ENCODE results near the gene ARVCF. TPM values are rescaled to one million over a fixed set of nuclear protein-coding genes. Genes with fewer than 3 reads are reported as not detected.

ARVCF gene
- polyA plus RNA-seq, 1 donor from 2014 or later = 112 TPM

DNA sequence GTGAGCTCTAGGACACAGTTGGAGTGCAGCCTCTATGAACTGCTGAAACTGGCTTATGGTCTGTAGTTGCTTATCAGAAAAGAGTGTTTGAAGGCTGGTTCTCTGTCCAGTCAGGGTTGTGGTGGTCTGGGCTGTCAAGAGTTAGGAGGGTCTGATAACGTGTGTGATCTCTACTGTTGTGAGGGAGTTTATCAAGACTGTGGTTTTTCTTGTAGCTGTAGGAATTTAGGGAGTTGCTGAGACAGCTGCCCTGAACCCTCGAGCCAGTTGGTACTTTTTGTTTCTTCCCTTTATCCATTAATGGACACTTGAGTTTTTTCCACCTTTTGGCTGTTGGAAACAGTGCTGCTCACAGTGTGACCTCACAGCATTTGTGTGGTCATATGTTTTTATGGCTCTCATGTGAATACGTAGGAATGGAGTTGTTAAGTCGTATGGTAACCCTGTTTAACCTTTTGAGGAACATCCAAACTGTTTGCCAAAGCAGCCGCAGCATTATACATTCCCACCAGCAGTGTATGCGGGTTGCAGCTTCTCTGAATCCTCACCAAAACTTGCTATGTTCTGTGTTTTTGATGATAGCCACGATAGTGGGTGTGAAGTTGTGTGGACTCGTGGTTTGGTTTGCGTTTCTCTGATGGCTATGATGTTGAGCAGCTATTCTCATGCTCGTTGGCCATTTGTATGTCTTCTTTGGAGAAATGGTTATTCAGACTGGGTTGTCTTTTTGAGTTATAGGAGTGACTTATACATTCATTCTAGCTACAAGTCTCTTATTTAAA, 42.6 kb upstream of the ARVCF start:
- Histone ChIP-seq H3K9me2 (ENCODE audit: insufficient read depth, low read length) (no peaks in the 10 kb centered on the region), H3K27me3 (ENCODE audit: insufficient read depth, low read depth, low read length) (no peaks in the 10 kb centered on the region), H3K4me2 (ENCODE audit: low read length) (no peak overlapping the region), H3F3A (ENCODE audit: insufficient read depth, low read length, poor library complexity, severe bottlenecking) (no peaks in the 10 kb centered on the region), H3K9me3 (ENCODE audit: low read length) (no peaks in the 10 kb centered on the region), H3K79me2 (replicated peaks; ENCODE audit: insufficient read depth, low read length) (no peaks in the 10 kb centered on the region), H2AFZ (ENCODE audit: low read depth, low read length) (no peak overlapping the region), H3K4me3 (ENCODE audit: low read length) (no peak overlapping the region), H3K9ac (ENCODE audit: low read length) (no peak overlapping the region), H4K20me1 (ENCODE audit: insufficient read depth) (no peaks in the 10 kb centered on the region), H3K36me3 (ENCODE audit: insufficient read depth, low read length) (no peaks in the 10 kb centered on the region), H3K27ac (ENCODE audit: low read length) (no peak overlapping the region)
- TF ChIP-seq, protein P1, sequence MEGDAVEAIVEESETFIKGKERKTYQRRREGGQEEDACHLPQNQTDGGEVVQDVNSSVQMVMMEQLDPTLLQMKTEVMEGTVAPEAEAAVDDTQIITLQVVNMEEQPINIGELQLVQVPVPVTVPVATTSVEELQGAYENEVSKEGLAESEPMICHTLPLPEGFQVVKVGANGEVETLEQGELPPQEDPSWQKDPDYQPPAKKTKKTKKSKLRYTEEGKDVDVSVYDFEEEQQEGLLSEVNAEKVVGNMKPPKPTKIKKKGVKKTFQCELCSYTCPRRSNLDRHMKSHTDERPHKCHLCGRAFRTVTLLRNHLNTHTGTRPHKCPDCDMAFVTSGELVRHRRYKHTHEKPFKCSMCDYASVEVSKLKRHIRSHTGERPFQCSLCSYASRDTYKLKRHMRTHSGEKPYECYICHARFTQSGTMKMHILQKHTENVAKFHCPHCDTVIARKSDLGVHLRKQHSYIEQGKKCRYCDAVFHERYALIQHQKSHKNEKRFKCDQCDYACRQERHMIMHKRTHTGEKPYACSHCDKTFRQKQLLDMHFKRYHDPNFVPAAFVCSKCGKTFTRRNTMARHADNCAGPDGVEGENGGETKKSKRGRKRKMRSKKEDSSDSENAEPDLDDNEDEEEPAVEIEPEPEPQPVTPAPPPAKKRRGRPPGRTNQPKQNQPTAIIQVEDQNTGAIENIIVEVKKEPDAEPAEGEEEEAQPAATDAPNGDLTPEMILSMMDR (IDR thresholded peaks at IDR 0.05; ENCODE audit: poor library complexity, severe bottlenecking) = no peak
- TF ChIP-seq POLR2AphosphoS5 (IDR thresholded peaks at IDR 0.05) (no peak), MXI1 (conservative IDR thresholded peaks at IDR 0.05; ENCODE audit: poor library complexity, severe bottlenecking) (no peak)

DNA sequence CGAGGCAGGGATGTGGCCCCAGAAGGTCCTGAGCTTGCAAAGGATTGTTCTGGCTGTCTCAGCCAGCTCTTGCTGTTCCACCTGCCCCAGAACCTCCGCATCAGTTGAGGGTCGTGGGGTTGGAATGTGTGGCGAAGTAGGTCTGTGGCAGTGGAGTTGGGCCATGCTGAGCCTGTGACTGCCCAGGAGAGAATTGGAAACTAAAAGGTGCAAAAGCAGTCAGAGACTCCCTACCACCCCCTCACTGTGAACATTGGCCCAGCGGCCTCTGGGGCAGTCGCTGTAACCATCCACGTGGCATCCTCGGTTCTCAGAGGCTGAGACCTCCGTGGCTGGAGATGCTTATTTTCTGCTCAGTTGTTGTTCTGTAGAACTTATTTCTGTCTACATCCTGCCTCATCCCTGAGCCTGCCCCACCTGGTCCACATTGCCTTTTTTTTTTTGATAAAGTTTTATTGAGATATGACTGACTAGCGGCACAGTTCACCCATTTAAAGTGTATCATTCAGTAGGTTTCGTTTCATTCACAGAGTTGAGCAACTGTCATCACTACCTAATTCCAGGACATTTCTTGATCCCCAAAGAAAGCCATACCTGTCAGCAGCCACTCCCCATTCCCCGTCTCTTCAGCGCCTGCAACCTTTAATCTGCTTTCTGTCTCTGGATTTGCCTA, 41.1 kb upstream of the ARVCF start:
- H3F3A ChIP-seq (ENCODE audit: insufficient read depth, low read length, poor library complexity, severe bottlenecking) = no peaks in the 10 kb centered on the region
- H3K36me3 ChIP-seq (ENCODE audit: insufficient read depth, low read length) = no peaks in the 10 kb centered on the region
- no peak overlapping the region for H2AFZ ChIP-seq (ENCODE audit: low read depth, low read length)
- H4K20me1 ChIP-seq (ENCODE audit: insufficient read depth) = no peaks in the 10 kb centered on the region
- no peak overlapping the region for H3K9ac ChIP-seq (ENCODE audit: low read length)
- H3K9me2 ChIP-seq (ENCODE audit: insufficient read depth, low read length) = no peaks in the 10 kb centered on the region
- H3K9me3 ChIP-seq (ENCODE audit: low read length) = no peaks in the 10 kb centered on the region
- H3K27ac ChIP-seq (ENCODE audit: low read length) = no peak overlapping the region
- no peak overlapping the region for H3K4me2 ChIP-seq (ENCODE audit: low read length)
- no peaks in the 10 kb centered on the region for H3K79me2 ChIP-seq (replicated peaks; ENCODE audit: insufficient read depth, low read length)
- no peaks in the 10 kb centered on the region for H3K27me3 ChIP-seq (ENCODE audit: insufficient read depth, low read depth, low read length)
- TF ChIP-seq EZH2 (IDR thresholded peaks at IDR 0.05; ENCODE audit: borderline replicate concordance, insufficient read depth, low read length, poor library complexity, severe bottlenecking) = no peak
- no peak for TF ChIP-seq RAD21 (conservative IDR thresholded peaks at IDR 0.05)
- TF ChIP-seq TAF1 (IDR thresholded peaks at IDR 0.05; ENCODE audit: low read depth) = no peak
- TF ChIP-seq EP300 (conservative IDR thresholded peaks at IDR 0.05; ENCODE audit: poor library complexity, severe bottlenecking) = no peak
- TF ChIP-seq, protein P1 (IDR thresholded peaks at IDR 0.05; ENCODE audit: poor library complexity, severe bottlenecking) = no peak
- no peak for TF ChIP-seq SMC3 (conservative IDR thresholded peaks at IDR 0.05; ENCODE audit: poor library complexity)
- TF ChIP-seq MXI1 (conservative IDR thresholded peaks at IDR 0.05; ENCODE audit: poor library complexity, severe bottlenecking) = no peak
- TF ChIP-seq, protein P2, sequence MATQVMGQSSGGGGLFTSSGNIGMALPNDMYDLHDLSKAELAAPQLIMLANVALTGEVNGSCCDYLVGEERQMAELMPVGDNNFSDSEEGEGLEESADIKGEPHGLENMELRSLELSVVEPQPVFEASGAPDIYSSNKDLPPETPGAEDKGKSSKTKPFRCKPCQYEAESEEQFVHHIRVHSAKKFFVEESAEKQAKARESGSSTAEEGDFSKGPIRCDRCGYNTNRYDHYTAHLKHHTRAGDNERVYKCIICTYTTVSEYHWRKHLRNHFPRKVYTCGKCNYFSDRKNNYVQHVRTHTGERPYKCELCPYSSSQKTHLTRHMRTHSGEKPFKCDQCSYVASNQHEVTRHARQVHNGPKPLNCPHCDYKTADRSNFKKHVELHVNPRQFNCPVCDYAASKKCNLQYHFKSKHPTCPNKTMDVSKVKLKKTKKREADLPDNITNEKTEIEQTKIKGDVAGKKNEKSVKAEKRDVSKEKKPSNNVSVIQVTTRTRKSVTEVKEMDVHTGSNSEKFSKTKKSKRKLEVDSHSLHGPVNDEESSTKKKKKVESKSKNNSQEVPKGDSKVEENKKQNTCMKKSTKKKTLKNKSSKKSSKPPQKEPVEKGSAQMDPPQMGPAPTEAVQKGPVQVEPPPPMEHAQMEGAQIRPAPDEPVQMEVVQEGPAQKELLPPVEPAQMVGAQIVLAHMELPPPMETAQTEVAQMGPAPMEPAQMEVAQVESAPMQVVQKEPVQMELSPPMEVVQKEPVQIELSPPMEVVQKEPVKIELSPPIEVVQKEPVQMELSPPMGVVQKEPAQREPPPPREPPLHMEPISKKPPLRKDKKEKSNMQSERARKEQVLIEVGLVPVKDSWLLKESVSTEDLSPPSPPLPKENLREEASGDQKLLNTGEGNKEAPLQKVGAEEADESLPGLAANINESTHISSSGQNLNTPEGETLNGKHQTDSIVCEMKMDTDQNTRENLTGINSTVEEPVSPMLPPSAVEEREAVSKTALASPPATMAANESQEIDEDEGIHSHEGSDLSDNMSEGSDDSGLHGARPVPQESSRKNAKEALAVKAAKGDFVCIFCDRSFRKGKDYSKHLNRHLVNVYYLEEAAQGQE (IDR thresholded peaks at IDR 0.05; ENCODE audit: borderline replicate concordance) = no peak
- no peak for TF ChIP-seq POLR2AphosphoS5 (IDR thresholded peaks at IDR 0.05)
- H3K4me3 ChIP-seq (ENCODE audit: low read length) = no peak overlapping the region

All from neural cell (in vitro differentiated cells).